DND-41 (cell line): ENCODE data around the gene PKD1.

ENCODE experiments used
- CTCF ChIP-seq: IDR thresholded peaks from 2 replicates; pipeline ENCODE4 v1.5.1; 2012; ENCODE audit warnings: borderline replicate concordance, low read length, moderate library complexity, mild to moderate bottlenecking; ENCODE audit not compliant: poor library complexity, severe bottlenecking; ENCODE audit errors: extremely low read depth
- EZH2 ChIP-seq: IDR thresholded peaks from 3 replicates; pipeline ENCODE4 v1.6.1; 2012; ENCODE audit warnings: borderline replicate concordance, low read depth, mild to moderate bottlenecking, moderate library complexity, low read length, inconsistent platforms; ENCODE audit not compliant: severe bottlenecking

- no peak for TF ChIP-seq CTCF
- no peak for TF ChIP-seq EZH2
Measured at GRCh38 chr16:2046893-2047329, 88.8 kb downstream of the PKD1 start.
